KBM-7 (cell line): Measurements from ENCODE around the gene ATAD1.
"Not testable (repeated sequence)": the region's sequence is repeated elsewhere in the genome, so short reads cannot be mapped to it uniquely, and the experiment has no call there.

Source experiments
- DNase-seq: peaks from one replicate; pipeline ENCODE4 v3.0.0-alpha.2; 2015
- in situ Hi-C: fragments of 300-500 bp; cut with MboI; formaldehyde crosslinking; loops from 2 replicates; pipeline ENCODE4 v1.14.3; 2020; ENCODE audit warnings: low sequenced_read_pairs, low pct_unique_long_range_greater_than_20kb, mixed read lengths

ATAD1 gene

DNA sequence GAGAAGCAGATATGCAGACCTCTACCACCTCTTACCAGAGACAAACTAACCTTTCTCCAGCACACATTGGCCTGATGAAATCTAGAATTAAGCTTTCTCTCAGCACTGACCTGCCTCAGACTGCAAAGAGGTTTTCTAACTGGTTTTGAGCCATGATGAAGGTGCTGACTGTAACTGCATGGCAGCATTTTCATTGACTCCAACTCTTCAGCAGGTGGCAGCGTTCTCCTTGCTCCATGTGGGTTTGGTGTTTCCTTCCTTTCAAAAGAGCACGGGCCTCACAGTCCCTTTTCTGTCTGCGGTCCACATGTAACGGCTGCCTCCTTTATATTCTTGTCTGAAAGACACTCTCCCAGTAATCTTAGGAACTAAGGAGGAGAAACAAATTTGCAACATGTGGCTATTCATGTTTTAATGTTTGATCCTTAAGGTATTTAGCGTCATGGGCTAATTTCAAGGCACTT is 32.7 kb upstream of the ATAD1 start:
- in situ Hi-C loops, result loop anchor here (25.0 kb wide), 2 partner anchors 562 to 687 kb away; no protein-coding TSS in a partner anchor
- DNase-seq, result peak; percentile 77

DNA sequence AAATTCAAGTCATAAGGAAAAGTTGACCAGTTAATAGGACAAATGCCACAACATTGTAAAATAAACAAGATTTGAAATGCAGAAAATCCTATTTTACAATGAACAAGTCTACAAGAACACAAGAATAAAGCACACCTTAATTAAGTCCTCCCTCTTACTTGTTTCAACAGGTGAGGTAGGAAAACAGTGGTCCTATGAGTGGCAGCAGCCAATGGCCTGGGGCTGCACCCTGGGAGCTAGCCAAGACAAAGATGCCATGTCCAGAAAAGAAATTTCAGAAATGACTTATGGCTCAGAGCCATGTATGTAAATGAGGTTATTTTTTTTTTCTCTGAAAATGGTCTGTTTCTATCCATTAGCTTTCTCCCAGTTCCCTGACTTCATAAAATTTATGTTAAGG is 31.0 kb upstream of the ATAD1 start:
- in situ Hi-C loops, result no loop called here
- no peak for DNase-seq

DNA sequence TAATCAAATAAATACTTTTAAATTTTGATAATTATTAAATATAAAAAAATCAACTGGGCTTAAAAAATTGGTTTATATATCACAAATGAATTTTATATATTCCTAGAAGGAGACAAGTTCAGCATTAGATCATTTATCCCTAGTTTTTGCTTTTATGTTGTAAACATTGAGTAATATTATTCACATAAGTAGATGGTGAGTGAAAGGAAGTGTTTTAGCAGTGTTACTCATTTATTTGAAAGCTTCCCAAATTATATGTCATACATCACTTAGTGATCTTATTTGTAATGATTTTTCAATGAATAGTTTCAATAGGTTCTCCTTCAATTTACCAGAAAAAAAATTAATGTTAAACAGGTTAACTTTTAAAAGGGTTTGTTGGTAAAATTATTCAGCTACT is 29.5 kb upstream of the ATAD1 start:
- no peak for DNase-seq
- in situ Hi-C loops, result no loop called here

DNA sequence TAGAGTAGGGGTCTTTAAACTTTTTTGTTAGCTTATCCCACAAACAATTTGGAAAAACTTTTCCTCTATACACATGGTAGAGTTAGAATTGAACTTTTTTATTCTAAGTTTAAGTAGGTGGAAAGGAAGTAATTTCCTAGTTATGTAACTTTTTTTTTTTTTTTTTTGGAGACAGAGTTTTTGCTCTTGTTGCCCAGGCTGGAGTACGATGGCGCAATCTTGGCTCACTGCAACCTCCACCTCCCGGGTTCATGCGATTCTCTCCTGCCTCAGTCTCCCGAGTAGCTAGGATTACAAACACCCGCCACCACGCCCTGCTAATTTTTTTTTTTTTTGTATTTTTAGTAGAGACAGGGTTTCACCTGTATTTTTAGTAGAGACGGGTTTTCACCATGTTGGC is 28.7 kb upstream of the ATAD1 start:
- in situ Hi-C loops, DNase-seq: not testable (repeated sequence)

DNA sequence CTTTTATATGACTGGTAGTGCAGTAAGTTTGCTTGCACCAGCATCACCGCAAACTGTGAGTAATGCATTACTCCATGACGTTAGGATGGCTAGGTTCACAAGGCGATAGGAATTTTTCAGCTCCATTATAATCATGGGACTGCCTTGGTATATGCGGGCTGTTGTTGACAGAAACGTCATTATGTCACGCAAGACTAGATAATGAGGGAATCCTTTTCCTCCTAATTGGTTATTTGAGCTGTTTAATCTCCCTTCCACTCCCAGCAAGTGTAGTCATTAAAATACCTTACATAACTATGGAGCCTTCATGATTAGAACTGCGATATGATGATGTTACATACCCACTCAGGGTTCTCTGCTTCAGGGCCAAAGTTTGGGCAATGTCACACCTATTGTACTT is 28.0 kb upstream of the ATAD1 start:
- in situ Hi-C loops, result no loop called here
- DNase-seq, result no peak

DNA sequence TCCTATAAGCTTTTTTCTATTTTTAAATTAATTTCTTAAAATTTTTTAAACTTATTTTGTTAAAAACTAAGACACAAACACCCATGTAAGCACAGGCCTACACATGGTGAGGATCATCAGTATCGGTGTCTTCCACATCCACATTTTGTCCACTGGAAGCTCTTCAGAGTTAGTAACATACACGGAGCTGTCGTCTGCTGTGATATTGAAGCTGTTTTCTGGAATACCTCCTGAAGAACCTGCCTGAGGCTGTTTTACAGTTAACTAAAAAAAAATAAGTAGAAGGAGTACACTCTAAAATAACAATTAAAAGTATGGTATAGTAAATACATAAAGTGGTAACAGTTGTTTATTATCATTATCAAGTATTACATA is 27.6 kb upstream of the ATAD1 start:
- in situ Hi-C loops, result no loop called here
- DNase-seq, result no peak

DNA sequence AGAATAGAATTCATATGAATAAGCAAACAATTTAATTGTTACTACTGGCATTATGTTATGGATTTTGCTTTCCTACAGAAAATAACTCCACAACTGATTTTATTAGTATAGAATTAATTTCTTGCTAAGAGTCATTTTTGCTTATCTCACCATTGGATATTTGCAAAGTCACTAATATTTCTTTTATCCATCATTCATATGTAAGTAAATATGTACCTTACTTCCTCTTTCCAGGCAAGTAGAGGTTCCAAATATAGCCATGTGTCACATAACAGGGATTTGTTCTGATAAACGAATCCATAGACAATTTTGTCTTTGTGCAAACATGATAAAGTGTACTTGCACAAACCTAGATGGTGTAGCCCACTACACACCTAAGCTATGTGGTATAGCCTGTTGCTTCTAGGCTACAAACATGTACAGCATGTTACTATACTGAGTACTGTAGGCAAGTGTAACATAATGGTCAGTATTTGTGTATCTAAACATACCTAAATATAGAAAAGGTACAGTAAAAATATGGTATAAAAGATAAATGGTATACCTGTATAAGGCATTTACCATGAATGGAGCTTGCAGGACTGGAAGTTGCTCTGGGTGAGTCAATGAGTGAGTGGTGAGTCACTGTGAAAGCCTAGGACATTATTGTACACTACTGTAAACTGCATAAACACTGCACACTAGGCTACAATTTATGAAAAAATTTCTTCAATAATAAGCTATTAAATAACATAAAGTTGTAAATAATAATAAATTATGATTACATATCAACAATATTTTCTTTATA is 27.0 kb upstream of the ATAD1 start:
- in situ Hi-C loops, result no loop called here
- no peak for DNase-seq

DNA sequence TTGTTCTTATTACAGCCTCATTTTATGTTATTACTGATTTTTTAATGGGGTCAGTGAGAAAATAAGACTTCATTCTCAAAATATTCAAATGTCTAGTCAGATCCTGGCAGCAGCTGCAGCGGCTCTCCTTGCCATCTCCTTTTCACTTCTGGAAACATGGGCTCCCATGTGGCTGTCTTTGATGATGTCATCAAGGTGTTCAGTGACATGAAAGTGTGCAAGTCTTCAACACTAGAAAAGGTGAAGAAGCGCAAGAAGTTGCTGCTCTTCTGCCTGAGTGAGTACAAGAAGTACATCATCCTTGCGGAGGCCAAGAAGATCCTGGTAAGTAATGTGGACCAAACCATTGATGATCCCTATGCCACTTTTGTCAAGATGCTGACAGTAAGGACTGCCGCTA is 25.7 kb upstream of the ATAD1 start:
- in situ Hi-C loops, result no loop called here

DNA sequence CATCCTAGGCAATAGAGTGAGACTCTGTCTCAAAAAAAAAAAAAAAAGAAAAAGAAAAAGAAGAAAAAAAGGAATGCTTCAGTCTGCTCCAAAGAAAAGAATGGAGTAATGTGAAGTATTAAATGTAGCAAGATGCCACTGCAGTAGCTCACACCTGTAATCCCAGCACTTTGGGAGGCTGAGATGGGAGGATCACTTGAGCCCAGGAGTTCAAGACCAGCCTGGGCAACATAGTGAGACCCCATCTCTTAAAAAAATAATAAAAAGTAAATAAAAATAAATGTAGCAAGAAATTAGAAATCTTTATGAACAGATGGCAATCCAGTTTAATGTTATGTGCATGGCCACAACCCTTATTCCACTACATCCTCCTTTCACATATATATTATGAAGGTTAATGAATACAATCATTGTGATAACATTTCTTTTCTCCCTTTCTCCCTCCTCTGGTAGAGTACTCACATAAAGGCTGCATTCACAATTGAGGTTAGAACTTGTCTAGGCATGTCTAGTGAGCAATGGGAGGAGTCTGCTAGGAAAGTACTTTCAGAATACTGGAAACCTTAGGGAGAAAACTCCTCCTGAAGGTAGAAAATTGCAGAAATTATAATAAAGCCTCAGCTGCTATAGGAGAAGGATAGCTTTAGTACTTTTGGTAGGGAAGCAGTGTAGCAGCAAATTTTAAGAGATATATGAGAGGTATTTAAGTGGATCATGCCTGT is 24.9 kb upstream of the ATAD1 start:
- DNase-seq, result peak; percentile 51
- in situ Hi-C loops, result no loop called here

More for the DNA sequence above, 25.7 kb upstream of the ATAD1 start:
- DNase-seq, result no peak

DNA sequence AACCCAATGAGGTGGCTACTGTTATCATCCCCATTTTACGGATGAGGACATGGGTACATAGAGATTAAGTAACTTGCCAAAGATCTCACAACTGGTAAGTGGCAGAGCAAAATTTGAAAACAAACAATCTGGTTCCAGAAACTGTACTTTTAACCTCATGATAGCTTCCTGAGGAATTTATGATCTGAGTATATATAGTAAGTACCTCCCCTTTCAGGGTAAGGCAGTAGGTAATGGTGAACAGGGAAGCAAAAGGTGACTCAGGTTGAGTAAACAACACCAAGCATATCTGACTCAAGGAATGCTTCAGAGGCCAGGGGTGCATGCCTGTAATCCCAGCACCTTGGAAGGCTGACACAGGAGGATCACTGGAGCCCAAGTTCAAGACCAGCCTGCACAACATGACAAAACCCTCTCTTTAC is 24.2 kb upstream of the ATAD1 start:
- DNase-seq, result no peak
- in situ Hi-C loops, result no loop called here

DNA sequence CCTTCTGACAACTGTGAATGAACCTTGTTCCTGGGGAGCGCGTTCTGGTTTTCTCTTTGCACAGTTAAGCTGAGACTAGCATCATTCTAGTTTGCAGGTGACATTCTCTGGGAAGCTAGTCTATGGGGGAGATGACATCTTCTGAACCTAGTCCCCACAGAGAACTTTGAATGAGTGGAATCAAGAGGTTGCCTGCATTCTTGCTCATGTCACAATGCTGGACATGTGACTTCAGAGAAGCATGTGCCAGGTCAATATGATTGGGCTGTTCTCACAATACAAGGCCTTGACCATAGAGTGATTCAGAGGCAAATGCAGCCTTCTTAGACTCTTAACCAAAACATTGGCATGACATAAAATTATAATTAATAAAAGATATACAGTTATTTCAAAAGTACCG is 23.2 kb upstream of the ATAD1 start:
- in situ Hi-C loops, result no loop called here
- no peak for DNase-seq

DNA sequence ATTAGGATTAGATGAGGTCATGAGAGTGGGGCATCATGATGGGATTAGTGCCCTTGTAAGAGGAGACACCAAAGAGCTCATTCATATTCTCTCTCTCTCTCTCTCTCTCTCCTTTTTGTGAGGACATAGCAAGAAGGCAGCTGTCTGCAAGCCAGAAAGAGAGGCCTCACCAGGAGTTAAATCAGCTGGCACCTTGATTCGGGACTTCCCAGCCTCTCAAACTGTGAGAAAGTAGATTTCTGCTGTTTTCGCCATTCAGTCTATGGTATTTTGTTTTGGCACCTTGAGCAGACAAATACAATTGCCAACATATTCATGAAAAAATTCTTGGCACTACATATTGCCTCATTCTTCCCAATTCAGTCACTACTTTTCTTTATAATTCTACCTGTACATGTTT is 20.6 kb upstream of the ATAD1 start:
- in situ Hi-C loops, result no loop called here
- DNase-seq, result no peak

DNA sequence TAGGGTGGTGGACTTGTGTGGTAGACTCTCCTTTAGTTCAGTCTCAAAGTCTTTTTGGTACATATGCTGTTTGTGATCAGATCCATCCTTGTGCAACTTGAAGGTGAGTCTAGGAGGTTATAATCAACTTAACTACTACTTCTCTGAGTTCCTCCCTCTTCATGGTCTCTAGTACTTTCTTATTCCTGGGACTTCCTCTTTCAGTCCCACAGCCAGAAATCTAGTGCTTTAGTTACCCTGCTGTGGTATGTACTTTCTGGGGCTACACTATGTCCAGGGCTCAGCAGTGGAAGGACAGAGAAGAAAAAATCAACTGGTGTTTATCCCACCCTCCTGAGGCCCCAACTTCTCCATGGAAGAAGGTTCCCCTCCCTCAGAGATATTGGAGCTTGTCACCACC is 19.4 kb upstream of the ATAD1 start:
- in situ Hi-C loops, result no loop called here
- peak; percentile 65 for DNase-seq

DNA sequence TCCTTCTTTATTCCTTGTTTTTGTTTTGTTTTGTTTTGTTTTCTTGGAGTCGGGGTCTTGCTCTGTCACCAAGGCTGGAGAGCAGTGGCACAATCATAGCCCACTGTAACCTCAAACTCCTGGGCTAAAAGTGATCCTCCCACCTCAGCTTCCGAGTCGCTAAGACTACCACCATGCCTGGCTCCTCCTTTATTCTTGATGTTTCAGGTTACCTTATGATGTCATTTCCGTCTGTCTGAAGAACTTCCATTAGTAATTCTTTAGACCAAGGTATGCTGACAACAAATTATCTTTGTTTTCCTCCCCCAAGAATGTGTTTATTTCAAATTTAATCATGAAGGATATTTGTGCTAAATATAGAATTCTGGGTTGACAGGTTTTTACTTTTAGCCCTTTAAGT is 18.1 kb upstream of the ATAD1 start:
- DNase-seq, result no peak
- in situ Hi-C loops, result no loop called here

DNA sequence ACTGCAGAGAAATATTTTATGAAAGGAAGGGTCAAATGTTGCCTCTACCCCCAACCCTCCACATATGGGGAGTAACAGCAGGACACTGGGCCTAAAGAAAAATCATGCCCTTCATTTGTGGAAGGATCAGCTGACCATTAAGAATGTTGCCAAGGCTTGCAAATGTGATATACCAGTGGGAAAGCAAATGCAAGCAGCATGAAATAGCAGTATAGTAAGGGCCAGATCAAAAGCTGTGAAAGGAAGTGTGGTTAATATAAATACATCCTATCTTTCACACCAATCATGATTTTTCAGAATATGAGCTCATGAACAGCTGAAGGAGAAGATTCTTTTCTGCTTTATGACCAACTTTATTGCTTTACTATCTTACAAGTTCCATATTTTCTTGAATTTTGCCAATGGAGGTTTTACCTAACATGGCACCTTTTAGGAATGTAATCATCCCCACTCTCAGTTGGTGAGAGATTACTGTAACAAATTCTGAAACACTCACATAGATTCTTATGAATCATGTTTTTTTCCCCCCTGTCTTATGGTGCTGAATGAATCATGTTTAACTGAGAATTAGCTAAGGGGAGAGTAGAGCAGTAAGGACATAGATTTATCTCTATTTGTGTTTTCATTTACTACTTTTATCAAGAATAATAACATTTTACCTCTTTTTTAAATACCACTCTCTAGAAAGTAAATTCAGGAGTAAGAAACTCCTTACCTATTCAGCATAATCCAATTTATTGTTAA is 12.1 kb upstream of the ATAD1 start:
- DNase-seq, result no peak
- in situ Hi-C loops, result no loop called here

DNA sequence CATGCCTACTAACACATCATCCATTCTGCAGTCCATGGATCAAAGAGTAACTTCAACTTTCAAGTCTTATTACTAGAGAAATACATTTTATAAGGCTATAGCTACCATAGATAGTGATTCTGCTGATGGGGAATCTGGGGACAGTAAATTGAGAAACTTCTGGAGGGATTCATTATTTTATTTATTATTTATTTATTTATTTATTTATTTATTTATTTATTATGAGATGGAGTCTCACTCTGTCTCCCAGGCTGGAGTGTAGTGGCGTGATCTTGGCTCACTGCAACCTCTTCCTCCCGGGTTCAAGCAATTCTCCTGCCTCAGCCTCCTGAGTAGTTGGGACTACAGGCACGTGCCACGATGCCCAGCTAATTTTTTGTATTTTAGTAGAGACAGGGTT is 11.0 kb upstream of the ATAD1 start:
- in situ Hi-C loops, DNase-seq: not testable (repeated sequence)

DNA sequence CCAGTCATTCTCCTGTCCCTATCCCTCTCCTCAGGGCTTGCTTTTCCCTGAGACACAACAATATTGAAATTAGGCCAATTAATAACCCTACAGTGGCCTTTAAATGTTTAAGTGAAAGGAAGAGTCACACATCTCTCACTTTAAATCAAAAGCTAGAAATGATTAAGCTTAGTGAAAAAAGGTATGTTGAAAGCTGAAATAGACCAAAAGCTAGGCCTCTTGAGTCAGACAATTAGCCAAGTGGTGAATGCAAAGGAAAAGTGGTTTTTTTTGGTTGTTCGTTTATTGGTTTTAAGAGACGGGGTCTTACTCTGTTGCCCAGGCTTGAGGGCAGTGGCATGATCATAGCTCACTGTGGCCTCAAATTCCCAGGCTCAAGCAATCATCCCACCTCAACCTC is 9.7 kb upstream of the ATAD1 start:
- no peak for DNase-seq
- in situ Hi-C loops, result no loop called here

DNA sequence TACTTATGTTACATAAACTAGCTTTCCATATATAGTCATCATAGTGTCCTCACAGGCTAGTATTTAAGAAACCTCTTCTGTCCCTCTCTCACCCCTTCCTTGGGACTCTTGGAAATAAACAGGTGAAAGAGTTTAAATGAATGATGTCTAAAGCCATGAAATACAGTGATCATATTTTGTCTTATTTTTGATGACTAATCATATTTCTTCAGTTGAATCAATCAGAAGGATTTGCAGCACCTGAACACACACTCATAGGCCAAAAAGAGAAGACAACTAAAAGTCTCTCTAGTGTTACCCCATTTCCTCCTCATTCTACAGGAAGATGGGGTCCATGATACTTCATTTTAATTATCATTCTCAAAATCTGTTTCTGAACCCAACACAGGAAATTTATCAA is 8.6 kb upstream of the ATAD1 start:
- DNase-seq, result no peak
- in situ Hi-C loops, result no loop called here

DNA sequence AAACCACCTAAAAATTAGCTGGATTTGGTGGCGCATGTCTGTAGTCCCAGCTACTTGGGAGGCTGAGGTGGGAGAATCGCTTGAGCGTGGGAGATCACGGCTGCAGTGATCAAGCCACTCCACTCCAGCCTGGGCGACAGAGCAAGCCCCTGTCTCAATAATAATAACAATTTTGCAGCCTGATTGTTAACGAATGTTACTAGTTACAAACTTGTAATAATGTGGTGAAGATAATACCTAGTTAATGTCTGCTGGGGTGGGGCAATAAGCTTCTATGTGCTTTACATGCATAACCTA is 1.2 kb upstream of the ATAD1 start:
- in situ Hi-C loops, result no loop called here

More for the DNA sequence above, 1.2 kb upstream of the ATAD1 start:
- no peak for DNase-seq
